CD4-positive, alpha-beta T cell treated with Interleukin-4 for 1 hour (primary cell): ENCODE data around the gene TBX2.
A peak's percentile ranks its signal among the peaks of the same experiment; 100 is the strongest.
"Not testable (repeated sequence)": the region's sequence is repeated elsewhere in the genome, so short reads cannot be mapped to it uniquely, and the experiment has no call there.

Source experiments
- DNase-seq, 2 donors: peaks; one replicate each; pipeline ENCODE4 v3.0.0-alpha.2; 2020 to 2022

The TBX2 gene

GRCh38 chr17:61415374-61416210 is 15.9 kb downstream of the TBX2 start:
- no peak for DNase-seq

- no peak for DNase-seq
These were observed 16.5 kb downstream of the TBX2 start for GRCh38 chr17:61416211-61416539.

- peak; percentile 55 to 67 for DNase-seq
These were observed 17.1 kb downstream of the TBX2 start for GRCh38 chr17:61416540-61417363.

- DNase-seq = no peak
These were observed 18.8 kb downstream of the TBX2 start for GRCh38 chr17:61418449-61418848.

- DNase-seq = no peak
These were observed 19.9 kb downstream of the TBX2 start for GRCh38 chr17:61419496-61420046.

- peak in 1 of 2 donors; percentile 9 for DNase-seq
These were observed 20.4 kb downstream of the TBX2 start for GRCh38 chr17:61420052-61420451.

GRCh38 chr17:61420745-61421398 is 21.2 kb downstream of the TBX2 start:
- DNase-seq = no peak

GRCh38 chr17:61421460-61421859 is 21.8 kb downstream of the TBX2 start:
- no peak for DNase-seq

- DNase-seq = no peak
These were observed 22.6 kb downstream of the TBX2 start for GRCh38 chr17:61422116-61422799.

- no peak for DNase-seq
These were observed 23.2 kb downstream of the TBX2 start for GRCh38 chr17:61422869-61423268.

GRCh38 chr17:61423967-61424649 is 24.5 kb downstream of the TBX2 start:
- DNase-seq = no peak

- no peak for DNase-seq
These were observed 26.2 kb downstream of the TBX2 start for GRCh38 chr17:61425682-61426481.

- DNase-seq = no peak
These were observed 27.1 kb downstream of the TBX2 start for GRCh38 chr17:61426482-61427304.

GRCh38 chr17:61427567-61427966 is 27.9 kb downstream of the TBX2 start:
- DNase-seq = no peak

- no peak for DNase-seq
These were observed 29.6 kb downstream of the TBX2 start for GRCh38 chr17:61429274-61429673.

GRCh38 chr17:61429831-61430230 is 30.2 kb downstream of the TBX2 start:
- DNase-seq = not testable (repeated sequence)

GRCh38 chr17:61431594-61432311 is 32.1 kb downstream of the TBX2 start:
- DNase-seq = no peak

- DNase-seq = no peak
These were observed 36.6 kb downstream of the TBX2 start for GRCh38 chr17:61436273-61436672.

GRCh38 chr17:61436995-61437704 is 37.5 kb downstream of the TBX2 start:
- no peak for DNase-seq
